GM08714 (cell line): ENCODE results near the gene CDK5RAP2.

Source experiments
- H3K4me3 ChIP-seq: fragments of 200-500 bp; sonication (Bioruptor generic); 2 replicates; pipeline ENCODE4 v1.5.1; 2014; ENCODE audit warnings: mild to moderate bottlenecking, low read length, inconsistent platforms
- ZNF274 ChIP-seq: IDR thresholded peaks from 2 replicates; pipeline ENCODE4 v1.6.1; 2012; ENCODE audit warnings: mild to moderate bottlenecking, low read depth, low read length

CDK5RAP2 gene

DNA sequence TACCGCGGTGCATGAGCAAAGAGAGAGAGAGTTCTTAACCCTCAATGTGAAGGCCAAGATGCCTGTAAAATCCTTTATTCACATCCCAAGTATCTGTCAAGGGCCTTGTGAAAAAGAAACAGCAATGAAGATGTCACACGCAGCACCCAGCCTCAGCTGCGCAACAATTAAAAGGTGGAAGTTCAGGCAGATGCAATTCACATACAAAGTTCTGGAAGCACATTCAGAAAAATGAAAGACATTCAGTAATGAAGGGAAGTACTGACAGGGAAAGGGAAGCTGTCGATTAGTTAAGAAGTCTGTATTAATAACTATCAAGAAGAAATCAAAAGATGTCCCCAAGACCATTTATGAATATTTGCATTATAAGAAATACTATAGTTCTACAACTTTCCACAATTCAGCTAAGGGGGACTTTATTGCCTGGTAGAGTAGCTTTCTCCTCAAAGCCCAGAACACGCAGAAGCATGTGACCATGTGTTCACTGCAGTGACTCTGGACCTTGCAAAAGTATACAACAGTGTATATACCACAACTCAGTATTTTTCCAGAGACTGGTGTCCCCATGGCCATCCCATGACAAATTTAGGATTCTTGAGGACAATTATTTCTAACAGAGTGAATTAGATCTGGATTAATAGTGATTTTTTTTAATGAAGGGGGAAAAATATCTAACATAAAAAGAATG lies 137.5 kb downstream of the CDK5RAP2 start:
- no peak overlapping the region for H3K4me3 ChIP-seq
- no peak for TF ChIP-seq ZNF274

DNA sequence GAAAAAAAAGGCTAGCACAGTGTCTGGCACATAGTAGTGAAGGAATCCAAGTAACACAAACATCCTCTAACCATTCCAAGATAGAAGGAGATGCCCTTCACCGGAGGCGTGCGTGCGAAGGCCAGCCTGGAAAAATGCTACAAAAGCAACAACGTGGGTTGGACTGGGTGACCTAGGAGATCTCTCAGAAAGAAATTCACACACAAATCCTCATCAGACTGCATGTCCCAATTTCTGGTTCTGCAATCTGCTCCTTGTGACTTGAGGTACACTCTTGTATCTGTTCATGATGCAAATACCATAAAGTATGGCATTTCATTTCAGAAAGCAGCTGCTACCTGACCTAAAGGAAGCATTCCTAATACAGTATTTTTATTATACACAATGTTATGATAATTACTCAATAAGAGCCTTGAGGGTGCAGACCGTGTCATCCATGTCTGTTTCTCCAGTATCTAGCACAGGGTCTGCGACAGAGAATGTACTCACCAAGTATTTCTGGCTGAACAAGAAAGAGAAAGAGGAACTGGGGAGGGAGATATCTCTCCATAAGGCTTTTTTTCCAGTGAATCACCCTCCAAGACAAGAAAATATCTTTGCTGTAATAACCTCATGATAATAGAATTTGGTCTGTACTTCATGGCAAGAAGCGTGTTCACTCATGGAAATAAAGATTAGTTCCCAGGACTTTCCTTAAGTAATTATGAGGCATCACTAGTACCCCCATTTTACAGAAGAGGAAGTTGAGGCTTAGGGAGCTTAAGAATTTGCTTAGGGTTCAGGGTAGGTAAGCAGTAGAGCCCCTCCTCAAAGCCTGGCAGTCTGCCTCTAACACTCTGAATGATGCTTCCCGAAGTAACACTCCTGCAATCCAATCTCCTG lies 138.3 kb downstream of the CDK5RAP2 start:
- no peak for TF ChIP-seq ZNF274
- no peak overlapping the region for H3K4me3 ChIP-seq

GRCh38 chr9:120440791-120441190 lies 139.2 kb downstream of the CDK5RAP2 start:
- no peak for TF ChIP-seq ZNF274
- H3K4me3 ChIP-seq = no peak overlapping the region

DNA sequence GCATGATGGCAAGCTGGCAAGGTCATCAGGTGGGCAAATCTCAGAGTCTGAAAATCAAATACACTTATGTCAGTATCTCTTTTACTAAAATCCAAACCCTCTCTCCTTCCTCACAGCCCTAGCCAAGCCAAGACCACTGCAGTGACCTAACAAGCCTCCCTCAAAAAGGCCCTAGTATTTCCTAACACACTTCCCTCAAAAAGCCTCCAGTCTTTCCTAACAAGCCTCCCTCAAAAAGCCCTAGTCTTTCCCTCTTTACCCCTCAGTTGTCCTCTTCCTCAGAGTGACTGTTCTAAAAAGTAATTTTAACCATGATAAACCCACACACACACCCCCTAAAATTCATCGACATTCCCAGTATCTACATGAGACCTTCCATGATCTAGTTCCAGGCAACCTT lies 140.0 kb downstream of the CDK5RAP2 start:
- TF ChIP-seq ZNF274 = no peak
- H3K4me3 ChIP-seq = no peak overlapping the region

DNA sequence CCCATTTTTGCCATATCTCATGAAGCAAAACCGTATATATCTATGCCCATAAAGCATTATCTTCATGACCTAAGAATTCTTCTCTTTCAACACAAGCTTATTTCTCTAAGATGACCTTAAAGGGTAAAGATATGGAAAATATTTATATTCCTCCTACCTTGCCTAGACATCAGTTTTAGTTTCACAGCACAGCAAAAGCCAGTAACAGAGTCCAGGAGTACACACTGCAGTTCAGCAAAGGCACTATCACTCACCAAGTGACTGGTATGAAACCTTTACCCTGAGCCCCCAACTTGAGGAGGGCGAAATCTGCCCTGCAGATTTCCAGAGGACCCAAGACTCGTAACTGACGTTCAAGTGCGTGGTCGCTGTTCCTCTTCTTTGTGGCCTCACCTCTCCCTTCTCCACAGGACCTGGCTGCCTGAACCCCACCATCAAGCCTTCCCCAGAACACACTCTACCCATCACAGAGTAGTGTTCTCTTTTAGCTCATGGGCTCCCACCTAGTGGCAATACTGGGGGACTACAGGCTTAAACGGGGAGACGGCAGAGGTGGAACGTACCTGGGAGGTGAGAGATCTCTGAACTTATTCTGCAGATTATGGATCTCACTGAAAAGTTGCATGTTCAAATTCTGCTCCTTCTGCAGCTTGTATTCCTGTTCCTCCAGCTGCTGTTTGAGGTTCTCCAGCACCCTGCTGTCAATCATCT lies 141.0 kb downstream of the CDK5RAP2 start:
- TF ChIP-seq ZNF274 = no peak
- H3K4me3 ChIP-seq = no peak overlapping the region

GRCh38 chr9:120438111-120438510 lies 141.9 kb downstream of the CDK5RAP2 start:
- H3K4me3 ChIP-seq = no peak overlapping the region
- no peak for TF ChIP-seq ZNF274

GRCh38 chr9:120436983-120437475 lies 142.9 kb downstream of the CDK5RAP2 start:
- no peak for TF ChIP-seq ZNF274
- no peak overlapping the region for H3K4me3 ChIP-seq

DNA sequence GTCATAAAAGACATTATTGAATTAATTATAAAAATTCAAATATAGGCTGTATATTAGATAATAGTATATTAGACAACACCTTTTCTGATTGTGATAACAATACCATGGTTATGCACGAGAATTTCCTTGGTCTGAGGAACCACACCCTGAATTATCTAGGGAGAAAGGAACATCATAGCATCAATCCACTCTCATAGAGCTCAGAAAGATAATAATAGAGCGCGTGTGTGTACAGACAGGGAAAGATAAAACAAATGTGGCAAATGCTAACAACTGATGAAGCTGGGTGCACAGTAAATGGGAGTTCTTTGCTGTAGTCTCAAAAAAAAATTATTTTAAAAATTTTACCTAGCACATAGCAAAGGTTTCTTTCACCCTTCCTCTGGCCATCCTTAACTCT lies 143.5 kb downstream of the CDK5RAP2 start:
- no peak for TF ChIP-seq ZNF274
- no peak overlapping the region for H3K4me3 ChIP-seq

DNA sequence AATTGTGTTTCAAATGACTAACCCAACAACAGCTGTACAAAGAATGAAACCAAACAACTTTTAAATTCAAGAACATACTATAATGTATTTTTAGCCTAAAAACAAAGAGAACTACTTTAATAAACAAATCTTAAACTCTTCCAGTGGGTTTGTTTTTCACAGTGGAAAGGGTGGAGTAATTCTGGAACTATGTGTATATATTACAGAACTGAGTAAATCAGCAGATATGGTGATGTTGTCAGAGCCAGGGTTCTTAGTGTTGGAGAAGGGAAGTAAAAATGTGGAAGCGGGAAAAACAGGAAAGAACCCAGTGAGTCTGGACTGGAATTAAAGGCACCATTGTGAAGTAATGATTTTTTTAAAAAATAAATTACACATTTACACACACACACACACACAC lies 144.9 kb downstream of the CDK5RAP2 start:
- no peak for TF ChIP-seq ZNF274
- no peak overlapping the region for H3K4me3 ChIP-seq

GRCh38 chr9:120434532-120434931 lies 145.4 kb downstream of the CDK5RAP2 start:
- H3K4me3 ChIP-seq = no peak overlapping the region
- no peak for TF ChIP-seq ZNF274

- no peak for TF ChIP-seq ZNF274
Measured at GRCh38 chr9:120433701-120434100, 146.3 kb downstream of the CDK5RAP2 start.

DNA sequence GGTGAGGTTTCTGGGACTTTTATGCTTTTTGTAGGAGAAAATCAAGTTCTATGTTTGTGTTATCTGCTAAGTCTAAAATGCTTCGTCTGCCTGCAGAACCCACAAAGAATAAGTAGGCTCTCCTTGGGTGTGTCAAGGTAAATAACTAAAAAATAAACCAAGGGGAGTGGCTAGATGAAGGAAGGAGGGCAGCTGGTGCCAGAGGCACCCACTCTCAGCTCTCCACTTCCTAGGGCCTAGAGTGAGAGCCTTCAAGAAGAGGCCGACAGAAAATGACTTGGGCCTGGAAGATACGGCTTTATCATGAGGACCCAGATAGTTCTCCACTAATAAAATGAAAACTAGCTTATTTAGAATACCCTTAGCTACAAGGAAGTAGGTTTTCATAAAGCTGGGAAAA lies 147.4 kb downstream of the CDK5RAP2 start:
- no peak for TF ChIP-seq ZNF274
- no peak overlapping the region for H3K4me3 ChIP-seq

More at GRCh38 chr9:120433701-120434100, 146.3 kb downstream of the CDK5RAP2 start:
- no peak overlapping the region for H3K4me3 ChIP-seq

DNA sequence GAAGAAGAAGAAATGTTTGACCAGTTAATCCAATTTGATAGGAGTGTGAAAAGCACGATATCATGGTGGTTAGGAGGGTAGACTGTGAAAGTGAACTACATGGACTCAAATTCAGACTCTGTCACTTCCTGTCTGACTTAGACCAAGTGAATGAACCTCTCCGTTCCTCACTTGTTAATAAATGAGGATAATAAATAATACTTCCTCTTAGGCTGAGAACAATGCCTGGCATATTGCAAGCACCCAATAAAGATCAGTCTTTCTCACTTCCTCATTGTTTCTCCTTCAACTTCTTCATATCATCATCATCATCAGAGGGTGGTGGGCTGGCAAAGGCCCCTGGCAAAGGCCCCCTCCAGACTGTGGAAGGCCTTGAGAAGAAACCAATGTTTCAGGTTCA lies 148.7 kb downstream of the CDK5RAP2 start:
- H3K4me3 ChIP-seq = no peak overlapping the region

DNA sequence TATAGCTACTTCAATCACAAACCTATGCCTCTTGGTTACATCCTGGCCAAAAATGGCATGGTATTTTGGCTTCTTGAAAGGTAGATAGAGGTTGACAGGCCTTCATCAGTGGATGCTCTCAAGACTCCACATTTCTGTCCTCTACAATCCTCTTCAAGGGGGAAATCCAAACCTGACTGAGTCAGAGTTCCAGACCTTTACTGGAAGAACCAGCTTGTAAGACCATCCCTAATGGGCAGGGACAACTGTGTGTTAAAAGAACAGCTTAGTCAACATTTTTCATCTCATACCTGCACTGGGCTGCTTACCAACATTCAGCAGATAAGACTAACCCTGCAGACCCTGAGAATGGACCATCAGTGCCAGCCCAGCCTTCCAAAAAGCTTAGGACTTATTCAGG lies 155.7 kb downstream of the CDK5RAP2 start:
- H3K4me3 ChIP-seq = no peak overlapping the region
- no peak for TF ChIP-seq ZNF274

More for the DNA sequence above, 148.7 kb downstream of the CDK5RAP2 start:
- TF ChIP-seq ZNF274 = no peak
